Measurements from ENCODE around the gene MGMT.

MGMT gene

DNA sequence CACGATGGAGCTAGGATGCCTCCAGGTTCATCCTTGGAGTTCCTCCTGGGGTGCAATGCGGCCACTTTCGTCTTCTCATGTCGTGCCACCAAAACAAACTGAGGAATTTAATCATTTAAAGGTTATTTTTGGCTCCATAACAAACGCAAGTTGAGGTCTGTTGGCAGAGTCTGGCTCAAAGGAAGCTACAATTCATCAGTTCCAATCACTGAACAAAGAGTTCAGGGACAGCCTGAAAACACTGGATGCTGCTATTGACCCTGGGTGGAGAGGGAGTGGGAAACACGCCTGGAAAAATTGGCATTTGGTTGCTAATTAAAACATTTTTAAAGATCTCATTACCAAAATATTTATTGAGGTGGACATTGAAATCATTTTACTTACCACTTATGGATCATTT is 11.4 kb upstream of the MGMT start:
- DNase-seq, result no peak

DNA sequence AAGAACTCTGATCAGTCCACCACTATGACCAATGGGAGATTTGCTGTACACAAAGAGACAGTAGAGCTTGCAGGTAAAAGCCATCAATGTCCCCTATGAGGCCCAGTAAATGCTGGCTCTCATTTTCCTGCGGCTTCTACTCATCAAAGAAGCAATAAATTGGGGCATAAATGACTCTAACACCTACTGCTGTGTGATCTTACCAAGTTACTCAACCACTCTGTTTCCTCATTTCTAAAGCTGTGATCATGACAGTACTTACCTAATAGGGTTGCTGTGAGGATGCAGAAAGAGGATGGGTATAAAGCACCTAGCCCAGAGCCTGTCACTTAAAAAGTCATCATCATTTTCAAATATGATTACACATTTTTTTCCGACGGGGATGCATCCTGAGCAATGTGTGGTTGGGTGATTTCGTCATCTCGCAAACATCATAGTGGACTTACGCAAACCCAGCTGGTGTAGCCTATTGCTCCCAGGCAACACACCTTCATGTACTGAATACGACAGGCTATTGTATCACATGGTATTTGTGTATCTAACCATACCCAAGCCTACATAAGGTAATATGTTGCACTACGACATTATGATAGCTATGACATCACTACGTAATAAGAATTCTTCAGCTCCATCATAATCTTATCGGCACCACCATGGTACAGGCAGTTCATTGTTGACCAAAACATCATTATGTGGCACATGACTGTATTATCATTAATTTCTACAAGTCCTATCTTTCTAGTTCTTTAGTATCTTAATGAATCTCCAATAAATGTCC is 7.1 kb upstream of the MGMT start:
- DNase-seq, result peak in 2 of 4 experiments; percentile 2 to 10

DNA sequence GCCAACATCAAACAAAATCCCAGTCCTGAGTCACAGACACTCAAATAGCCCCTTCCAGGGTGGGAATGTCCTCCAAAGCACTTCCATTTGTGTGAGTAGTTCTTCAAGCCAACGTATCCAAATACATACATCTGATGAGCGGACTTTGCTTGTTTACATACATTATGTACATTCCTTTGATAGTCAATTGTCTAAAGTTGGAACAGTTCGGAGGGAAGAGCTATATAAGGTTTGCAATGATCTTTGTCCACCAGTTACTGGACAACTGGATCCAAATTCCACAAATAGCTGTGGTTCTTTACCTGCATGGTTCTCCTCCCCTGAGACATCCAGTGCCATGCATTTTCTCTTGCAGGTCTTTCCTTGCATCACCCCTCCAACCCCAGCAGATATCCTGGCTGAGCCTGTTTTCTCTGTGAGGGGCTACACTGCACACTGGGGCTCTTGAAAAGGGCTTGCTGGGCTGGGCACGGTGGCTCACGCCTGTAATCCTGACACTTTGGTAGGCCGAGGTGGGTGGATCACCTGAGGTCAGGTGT is 4.7 kb upstream of the MGMT start:
- DNase-seq, result no peak

DNA sequence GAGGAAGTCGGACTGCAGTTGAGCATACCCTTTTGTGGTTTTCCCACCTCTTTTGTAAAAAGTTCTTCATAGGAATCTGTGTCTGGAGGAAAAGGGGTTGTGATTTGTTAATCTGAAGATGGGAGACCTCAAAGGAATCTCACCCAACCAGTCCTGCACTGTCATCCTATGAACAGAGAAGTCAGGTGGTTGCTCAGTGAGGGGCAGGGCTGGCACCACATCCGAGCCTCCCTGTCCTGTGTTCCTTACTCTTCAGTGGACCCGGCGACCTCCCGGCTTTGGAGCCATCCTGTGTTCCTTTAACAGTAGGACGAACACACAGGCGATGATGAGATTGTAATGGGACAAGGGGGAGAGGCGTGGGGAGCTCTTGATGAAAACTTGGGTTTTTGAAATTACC is 2.8 kb upstream of the MGMT start:
- no peak for DNase-seq

DNA sequence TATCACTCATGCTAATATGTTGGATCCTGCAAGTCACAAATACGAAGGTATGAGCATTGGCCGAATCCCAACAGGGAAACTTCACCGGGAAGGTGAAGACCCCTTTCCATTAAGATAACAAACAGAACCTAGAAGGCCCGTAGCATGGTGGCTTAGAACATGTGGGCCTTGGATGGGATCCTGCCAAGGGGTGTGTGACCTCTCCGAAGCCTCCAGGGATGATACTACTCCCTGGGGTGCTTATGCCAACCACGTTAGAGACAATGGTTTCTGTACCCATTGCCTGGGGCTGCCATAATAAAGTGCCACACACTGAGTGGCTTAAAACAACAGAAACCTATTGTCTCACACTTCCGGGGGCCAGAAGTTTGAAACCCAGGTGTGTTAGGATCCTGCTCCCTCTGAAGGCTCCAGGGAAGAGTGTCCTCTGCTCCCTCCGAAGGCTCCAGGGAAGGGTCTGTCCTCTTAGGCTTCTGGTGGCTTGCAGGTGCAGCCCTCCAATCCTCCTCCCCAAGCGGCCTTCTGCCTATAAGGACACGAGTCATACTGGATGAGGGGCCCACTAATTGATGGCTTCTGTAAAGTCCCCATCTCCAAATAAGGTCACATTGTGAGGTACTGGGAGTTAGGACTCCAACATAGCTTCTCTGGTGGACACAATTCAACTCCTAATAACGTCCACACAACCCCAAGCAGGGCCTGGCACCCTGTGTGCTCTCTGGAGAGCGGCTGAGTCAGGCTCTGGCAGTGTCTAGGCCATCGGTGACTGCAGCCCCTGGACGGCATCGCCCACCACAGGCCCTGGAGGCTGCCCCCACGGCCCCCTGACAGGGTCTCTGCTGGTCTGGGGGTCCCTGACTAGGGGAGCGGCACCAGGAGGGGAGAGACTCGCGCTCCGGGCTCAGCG is 992 bp upstream of the MGMT start:
- DNase-seq, result peak in 2 of 4 experiments; percentile 1 to 2

DNA sequence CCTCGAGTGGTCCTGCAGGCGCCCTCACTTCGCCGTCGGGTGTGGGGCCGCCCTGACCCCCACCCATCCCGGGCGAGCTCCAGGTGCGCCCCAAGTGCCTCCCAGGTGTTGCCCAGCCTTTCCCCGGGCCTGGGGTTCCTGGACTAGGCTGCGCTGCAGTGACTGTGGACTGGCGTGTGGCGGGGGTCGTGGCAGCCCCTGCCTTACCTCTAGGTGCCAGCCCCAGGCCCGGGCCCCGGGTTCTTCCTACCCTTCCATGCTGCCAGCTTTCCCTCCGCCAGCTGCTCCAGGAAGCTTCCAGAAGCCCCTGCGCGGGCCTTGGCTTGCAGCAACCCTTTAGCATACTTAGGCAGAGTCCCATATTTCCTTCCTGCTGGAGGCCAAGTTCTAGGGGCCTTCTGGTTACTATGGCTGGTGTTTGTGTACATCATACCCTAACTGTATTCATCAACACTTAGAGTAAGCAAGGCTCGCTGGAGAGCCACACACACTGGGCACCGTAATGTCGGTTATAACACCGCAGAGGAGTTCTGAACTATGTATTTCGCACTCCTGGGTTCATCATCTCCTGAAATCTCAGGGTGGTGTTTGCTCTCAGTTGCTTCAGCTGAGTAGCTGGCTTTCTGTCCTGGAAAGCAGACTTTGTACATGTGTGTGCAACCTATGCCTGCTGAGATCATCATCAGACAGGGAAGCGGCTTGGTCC is 471 bp downstream of the MGMT start:
- DNase-seq, result peak in 3 of 4 experiments; percentile 12 to 35 (median 23)

DNA sequence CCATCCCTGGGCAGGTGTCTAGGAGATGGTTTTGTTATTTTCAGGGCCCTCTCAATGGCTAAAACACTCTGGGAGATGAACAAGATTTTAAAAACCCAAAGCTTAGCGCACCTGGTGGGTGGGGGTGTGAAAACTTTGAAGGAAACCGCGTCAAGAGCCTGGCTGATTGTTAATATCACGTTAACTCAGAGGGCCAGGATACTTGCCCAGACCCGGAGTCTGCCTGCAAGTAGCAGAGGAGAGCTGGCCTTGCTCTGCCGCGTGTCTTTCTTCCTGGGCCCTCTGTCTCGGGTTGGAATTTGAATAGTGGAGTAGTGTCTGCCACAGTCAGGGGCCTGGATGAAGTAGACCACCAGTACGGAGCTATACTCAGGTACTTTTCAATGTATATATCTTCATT is 1.1 kb downstream of the MGMT start:
- DNase-seq, result no peak

DNA sequence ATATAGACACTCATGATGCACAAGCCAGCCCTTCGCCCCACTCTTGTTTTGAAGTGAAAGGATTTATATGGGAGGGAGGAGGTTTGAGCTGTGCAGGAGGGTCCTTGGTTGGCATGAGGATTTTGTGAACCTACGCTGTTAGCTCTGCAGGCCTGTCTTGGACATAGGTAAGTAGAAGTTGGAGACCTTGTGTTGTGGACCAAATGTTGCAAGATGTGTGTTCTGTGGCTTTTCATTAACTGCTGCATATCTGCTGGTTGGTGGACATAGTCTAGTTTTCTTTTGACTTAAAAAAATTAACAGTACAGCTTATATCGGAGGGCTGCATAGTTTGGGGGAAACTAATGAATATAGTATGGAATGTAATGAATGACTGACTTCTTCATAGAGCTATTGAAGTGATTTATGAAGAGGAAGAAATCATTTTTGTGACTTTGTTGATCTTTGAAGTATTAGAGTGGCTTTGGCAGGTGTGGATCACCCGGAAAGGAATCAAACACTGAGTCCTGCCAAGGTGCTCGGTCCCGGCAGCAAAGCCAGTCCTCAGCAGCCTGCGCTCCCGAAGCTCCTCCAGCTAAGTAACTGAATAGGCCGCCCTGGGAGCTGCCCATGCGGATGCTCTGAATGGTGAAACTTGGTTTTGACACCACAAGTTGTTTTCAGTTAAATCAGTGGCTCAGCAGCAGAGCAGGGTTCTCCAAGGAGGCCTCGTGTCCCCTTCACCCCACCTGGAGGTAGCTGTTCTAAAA is 3.2 kb downstream of the MGMT start:
- no peak for DNase-seq

DNA sequence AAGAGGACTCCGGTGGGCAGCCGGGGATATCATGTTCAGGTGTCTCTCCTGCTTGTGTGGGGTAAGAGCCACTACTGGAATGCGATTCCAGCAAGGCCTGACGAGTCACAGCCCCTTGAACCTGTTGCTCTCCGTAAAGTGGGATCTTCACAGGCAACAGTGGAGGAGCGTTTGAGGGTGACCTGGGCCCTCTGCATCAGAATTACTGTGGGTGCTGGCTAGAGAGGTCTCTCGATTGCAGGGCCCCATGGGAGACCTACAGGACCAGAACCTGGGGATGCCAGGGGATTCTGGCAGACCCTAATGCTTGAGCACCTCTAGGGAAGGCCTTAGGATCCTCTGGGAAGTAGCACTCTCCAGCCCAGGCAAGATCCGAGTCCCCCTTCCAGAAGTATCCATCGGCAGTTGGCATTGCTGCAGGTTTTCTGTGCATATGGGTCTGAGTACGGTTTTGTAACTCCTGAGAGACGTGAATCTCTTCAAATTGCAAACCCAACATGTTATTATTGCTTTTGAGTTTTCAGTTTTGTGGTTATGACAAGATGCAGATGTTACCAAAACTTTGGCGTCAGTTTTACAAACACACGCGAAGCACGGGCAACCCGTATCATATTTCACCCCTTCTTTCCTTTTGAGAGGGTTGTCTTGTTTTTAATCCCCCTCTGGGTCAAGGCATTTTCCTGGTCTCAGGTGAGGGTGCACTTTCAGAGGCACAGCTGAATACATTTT is 4.6 kb downstream of the MGMT start:
- no peak for DNase-seq

DNA sequence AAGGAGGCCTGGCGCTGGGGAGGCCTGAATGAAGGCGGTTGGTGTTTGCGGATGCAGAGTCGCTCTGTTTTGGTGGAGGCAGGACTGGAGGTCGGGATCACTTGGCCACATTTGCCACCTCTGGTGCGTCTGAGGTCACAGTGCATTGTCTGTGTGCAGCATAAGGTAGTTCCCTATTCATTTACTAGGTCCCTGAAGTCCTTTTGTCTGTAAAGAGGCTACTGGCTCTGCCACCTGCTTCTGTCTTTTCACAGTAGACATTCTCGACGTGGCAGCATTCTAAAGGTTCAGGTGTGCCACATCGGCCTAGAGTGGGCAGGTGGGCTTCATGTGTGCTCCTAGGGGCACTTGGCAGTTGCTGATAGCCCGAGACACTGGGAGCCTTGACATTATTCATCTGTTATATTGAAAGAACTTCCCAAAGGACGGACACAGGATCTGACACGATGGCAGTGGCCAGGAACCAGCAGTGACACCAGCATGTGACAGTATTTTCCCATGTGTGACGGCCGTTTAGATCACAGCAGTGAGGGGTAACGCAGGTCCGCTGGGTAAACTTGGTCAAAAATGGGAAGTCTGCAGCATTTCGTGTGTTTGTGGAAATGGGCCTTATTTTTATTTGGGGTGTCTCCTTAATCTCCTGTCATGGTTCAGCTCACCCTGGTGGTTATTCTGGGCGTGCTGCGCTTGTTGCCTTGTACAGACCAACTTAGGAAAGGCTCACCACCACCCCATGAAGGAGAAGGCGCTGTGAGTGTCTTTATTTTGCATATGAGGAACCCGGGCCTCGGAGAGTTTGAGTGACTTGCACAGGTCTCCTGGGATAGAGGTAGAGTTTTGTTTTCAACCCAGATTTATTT is 5.9 kb downstream of the MGMT start:
- no peak for DNase-seq

DNA sequence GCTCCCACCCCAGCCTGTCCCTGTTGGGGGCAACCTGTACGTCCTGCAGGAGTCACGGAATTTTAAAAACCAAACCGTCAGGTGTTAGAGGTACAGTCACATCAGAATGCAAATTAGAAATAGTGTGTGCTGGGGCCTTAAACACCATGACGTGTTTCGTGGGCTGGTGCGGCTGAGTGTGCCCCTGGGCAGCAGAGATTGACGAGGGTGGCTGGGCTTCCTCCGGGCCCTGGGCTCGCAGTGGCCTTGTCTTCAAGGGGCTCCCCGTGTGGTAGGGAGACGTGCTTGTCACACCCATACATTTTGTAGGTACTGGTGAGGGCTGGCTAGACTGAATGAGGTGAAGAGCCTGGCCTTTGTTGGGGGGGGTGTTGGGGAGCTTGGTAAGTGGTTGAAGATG is 7.6 kb downstream of the MGMT start:
- DNase-seq, result no peak

DNA sequence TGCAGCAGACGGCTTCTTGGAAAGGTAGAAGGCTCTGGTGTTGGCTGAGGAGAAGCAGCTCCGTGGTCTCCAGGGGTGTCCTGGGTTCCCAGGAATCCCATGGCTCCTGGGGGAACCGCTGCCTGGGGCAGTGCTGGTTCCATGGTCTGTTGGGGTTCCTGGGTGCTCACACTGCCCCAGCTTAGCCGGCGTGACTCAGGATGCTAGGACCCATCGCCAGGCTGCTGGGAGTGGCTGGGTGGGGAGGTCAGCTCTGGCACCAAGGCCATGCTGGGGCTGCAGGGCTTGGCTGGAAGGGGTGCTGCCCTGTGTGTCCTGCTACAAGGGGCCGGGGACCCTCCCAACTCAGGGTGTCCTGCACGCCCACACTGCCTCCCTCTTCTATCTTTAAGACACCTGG is 9.4 kb downstream of the MGMT start:
- no peak for DNase-seq

DNA sequence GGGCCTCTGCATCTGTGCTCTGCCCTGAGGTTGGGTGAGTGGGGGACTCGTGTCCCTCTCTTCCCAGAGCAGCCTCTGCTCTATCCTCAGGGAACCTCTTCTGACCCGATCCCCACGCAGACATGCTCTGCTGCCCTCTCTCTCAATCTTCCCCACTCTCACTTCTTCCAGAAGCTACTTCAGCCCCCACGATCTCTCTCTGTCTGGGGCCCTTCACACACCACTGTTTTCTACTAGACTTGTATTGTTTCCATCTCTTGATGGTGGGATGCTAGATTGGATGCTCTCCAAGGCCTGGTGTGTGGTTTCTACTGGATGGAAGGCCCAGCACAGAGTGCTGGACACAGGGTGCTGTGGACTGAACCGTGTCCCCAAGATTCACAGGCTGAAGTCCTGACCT is 10.0 kb downstream of the MGMT start:
- no peak for DNase-seq

DNA sequence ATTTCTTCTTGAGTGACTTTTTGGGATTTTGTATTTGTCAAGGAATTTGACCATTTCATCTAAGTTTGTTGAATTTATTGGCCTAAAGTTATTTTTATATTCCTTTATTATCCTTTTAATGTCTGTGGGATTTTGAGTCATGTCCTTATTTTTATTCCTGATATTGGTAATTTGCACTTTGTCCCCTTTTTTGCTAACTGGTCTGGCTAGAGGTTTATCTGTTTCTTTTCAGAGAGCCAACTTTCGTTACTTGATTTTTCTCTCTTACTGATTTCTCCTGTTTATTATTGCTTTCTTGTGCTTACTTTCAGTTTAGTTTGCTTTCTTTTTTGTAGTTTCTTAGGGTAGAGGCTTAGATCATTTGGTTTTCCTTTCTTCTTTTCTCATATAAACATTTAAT is 14.6 kb downstream of the MGMT start:
- no peak for DNase-seq

DNA sequence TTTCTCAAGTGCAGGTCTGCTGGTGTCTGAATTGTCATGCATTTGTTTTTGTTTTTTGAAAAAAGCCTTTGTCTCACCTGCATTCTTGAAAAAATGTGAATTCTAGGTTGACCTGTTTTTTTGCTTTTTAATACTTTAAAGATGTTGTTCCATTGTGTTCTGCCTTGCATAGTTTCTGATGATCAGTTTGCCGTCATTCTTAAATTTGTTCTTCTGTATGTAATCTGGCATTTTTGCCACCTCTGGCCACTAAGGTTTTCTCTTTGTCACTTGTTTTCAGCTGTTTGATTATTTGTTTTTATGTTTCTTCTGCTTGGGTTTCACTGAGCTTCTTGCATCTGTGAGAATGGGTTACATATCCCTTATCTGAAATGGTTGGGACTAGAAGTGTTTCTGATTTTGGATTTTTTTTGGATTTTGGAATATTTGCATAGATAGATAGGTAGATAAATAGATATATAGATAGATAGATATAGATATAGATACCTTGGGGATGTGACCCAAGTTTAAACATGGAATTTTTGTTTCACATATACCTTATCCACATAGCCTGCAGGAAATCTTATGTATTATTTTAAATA is 16.5 kb downstream of the MGMT start:
- peak in 1 of 4 experiments; percentile 10 for DNase-seq

DNA sequence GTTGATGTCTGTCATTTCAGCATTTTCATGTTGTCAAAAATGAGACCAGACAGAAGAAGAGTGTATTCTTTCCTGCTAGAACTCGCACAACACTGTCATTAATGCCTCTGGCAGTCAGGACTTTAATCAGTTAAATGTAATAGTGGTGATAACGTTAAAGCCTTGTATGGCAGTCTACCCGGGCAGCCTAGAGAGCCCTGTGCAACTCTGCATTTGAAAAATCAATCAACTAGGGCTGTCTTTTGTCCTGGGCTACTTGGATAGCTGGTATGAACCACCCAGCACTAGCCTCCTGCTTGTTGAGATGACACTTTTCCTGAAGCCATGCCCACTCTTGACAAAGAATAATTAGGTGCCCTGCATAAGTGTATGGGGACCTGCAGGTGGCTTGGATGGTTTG is 19.8 kb downstream of the MGMT start:
- DNase-seq, result no peak

DNA sequence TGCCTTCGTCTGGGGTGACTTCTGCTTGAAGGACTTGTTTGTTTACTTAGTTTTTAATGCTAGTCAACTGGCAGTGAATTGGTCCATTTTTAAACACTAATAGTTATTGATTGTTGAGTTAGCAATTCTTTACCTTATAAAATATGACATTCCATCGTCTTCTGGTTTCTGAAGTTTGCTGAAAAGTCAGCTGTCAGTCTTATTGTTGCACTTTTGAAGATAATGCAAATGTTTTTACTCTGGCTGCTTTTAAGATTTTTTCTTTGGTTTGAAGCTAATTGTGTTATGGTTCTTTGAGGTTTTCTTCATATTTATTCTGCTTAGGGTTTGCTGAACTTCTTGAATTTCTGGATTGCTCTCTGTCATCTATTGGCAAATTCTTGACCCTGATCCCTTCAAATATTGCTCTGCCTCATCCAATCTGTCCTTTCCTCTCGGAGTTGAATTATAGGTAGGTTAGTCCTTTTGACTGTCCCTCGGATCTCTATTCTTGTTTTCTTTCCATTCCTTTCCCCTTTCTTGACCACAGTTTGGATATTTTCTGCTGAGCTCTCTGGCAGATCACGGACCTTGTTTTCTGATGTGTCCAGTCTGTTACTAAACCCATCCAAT is 24.2 kb downstream of the MGMT start:
- DNase-seq, result peak in 3 of 4 experiments; percentile 1 to 26 (median 21)

DNA sequence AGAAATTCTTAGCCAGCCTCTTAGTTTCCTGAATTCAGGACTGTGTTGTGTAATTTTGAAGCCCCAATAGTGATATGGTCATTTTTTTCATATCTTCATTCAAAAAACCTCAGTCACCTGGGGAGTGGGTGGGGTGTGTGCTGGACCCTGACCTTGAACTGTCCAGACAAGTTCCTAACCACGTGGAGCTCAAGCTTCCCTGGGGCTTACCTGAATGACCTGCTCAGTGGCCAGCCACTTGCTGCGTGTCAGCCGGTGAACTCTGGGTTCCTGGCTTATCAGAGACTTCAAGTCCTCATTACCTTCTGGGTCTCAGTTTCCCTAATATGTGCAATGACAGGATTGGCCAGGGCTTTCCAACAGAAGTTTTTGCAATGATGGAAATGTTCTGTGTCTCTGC is 27.1 kb downstream of the MGMT start:
- no peak for DNase-seq

DNA sequence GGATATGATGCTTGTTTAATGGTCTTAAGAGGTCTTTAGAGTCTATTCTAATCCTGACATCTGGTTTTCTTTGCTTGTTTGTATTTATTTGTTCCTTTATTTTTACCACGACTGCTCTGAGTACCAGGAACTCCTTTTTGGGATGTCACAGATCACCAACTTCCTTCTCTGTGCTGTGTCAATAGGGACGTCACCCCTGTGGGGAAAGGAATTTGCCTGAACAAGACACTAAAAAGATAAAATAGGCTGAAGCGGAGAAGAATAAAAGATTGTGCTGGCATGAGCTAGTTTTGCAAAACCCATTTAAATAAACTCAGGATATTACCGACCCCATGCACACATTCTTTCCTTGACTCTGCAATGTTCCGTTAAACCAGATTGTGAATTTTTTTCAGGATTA is 27.7 kb downstream of the MGMT start:
- DNase-seq, result peak in 1 of 4 experiments; percentile 9

DNA sequence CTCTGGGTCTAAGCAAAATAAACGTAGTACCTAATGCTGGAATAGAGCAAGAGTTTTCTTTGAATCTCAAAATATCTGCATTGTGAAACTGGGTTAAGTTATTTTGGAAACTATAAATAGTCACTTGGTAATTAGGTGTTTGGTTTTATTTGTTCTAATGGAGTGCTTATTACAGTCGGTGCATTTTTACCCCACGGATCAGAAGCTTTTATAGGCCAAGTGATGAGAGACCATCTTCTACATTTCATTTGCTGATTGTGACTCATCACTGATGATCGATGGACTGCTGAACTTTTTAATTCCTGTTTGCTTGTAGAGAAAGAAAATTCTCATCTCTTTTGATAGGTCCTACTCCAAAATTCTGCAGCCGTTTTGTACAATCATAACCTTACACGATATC is 28.2 kb downstream of the MGMT start:
- no peak for DNase-seq
